Bronchial epithelial cell (primary cell): ENCODE measurements around the gene C17orf67. TPM values are rescaled to one million over a fixed set of nuclear protein-coding genes. Genes with fewer than 3 reads are reported as not detected.

ENCODE experiments used
- DNase-seq: peaks from one replicate; pipeline ENCODE4 v3.0.0-alpha.2; 2010; ENCODE audit warnings: low read depth
- FAIRE-seq: peaks from 2 replicates; lab custom pipeline; 2011; peaks lifted over from hg19 to GRCh38; lab: Jason Lieb, UNC
- H3K27me3 ChIP-seq: 2 replicates; pipeline ENCODE4 v1.5.1; 2011; ENCODE audit warnings: low read length; ENCODE audit not compliant: control insufficient read depth, insufficient read depth
- H3K36me3 ChIP-seq: 2 replicates; pipeline ENCODE4 v1.5.1; 2011; ENCODE audit warnings: low read length; ENCODE audit not compliant: control insufficient read depth, insufficient read depth
- H3K4me3 ChIP-seq: 2 replicates; pipeline ENCODE4 v1.5.1; 2011; ENCODE audit warnings: mild to moderate bottlenecking, low read depth, low read length, control low read depth
- CTCF ChIP-seq: IDR thresholded peaks from 2 replicates; pipeline ENCODE4 v1.5.1; 2011; ENCODE audit warnings: mild to moderate bottlenecking, moderate library complexity, low read length, control low read depth, inconsistent platforms; ENCODE audit not compliant: insufficient read depth, severe bottlenecking
- total RNA-seq: library from RNA; depleted of rRNA; stranded (reverse); fragments of >200 nt; gene quantifications from 2 replicates; pipeline ENCODE4 v1.2.1, GENCODE V29; 2014

Gene C17orf67
- total RNA-seq, 1 donor from 2014 or later: 0.26 TPM

- Histone ChIP-seq H3K36me3 (no peaks in the 10 kb centered on the region), H3K4me3 (peak overlapping the region; percentile 25), H3K27me3 (no peaks in the 10 kb centered on the region)
- DNase-seq (peak; percentile 59), FAIRE-seq (no peak)
- TF ChIP-seq CTCF: peak; percentile 97
Measured at GRCh38 chr17:56779898-56780777, 53.6 kb downstream of the C17orf67 start.

GRCh38 chr17:56779322-56779721 is 54.4 kb downstream of the C17orf67 start:
- FAIRE-seq (no peak), DNase-seq (no peak)
- Histone ChIP-seq H3K4me3 (no peak overlapping the region), H3K36me3 (no peaks in the 10 kb centered on the region), H3K27me3 (no peaks in the 10 kb centered on the region)
- no peak for TF ChIP-seq CTCF

GRCh38 chr17:56778898-56779297 is 54.8 kb downstream of the C17orf67 start:
- FAIRE-seq (no peak), DNase-seq (no peak)
- no peak for TF ChIP-seq CTCF
- Histone ChIP-seq H3K27me3 (no peaks in the 10 kb centered on the region), H3K4me3 (no peak overlapping the region), H3K36me3 (no peaks in the 10 kb centered on the region)

GRCh38 chr17:56777859-56778258 is 55.9 kb downstream of the C17orf67 start:
- DNase-seq: no peak
- no peaks in the 10 kb centered on the region for H3K27me3 ChIP-seq
- no peak for FAIRE-seq

GRCh38 chr17:56774650-56775049 is 59.1 kb downstream of the C17orf67 start:
- no peak for FAIRE-seq
- no peak for DNase-seq
- no peak for TF ChIP-seq CTCF
- no peak overlapping the region for H3K4me3 ChIP-seq
- no peaks in the 10 kb centered on the region for H3K36me3 ChIP-seq
- no peaks in the 10 kb centered on the region for H3K27me3 ChIP-seq

More at GRCh38 chr17:56777859-56778258, 55.9 kb downstream of the C17orf67 start:
- Histone ChIP-seq H3K36me3 (no peaks in the 10 kb centered on the region), H3K4me3 (no peak overlapping the region)
- TF ChIP-seq CTCF: no peak

- TF ChIP-seq CTCF: no peak
- Histone ChIP-seq H3K4me3 (no peak overlapping the region), H3K36me3 (no peaks in the 10 kb centered on the region), H3K27me3 (no peaks in the 10 kb centered on the region)
- DNase-seq: no peak
- FAIRE-seq: no peak
Measured at GRCh38 chr17:56773124-56773523, 60.6 kb downstream of the C17orf67 start.
